Thyroid gland (tissue), 4 donors: ENCODE data around the gene PLD4.

ENCODE experiments used
- CTCF ChIP-seq, 6 experiments: fragments of 200-600 bp in 3 of 6; fragments of 450-650 bp in 3 of 6; sonication (generic) in 3 of 6; IDR thresholded peaks; one replicate each; pipeline ENCODE4 v1.5.1; 2016 to 2019; ENCODE audit warnings: antibody characterized with exemption in 6 of 6, mild to moderate bottlenecking in 2 of 6, inconsistent platforms in 1 of 6, moderate library complexity in 1 of 6
- POLR2A ChIP-seq, 2 donors: fragments of 450-650 bp; IDR thresholded peaks; one replicate each; pipeline ENCODE4 v1.6.1; 2017; ENCODE audit warnings: antibody characterized with exemption in 2 of 2, mild to moderate bottlenecking in 2 of 2, moderate library complexity in 1 of 2

- TF ChIP-seq CTCF (IDR thresholded peaks at IDR 0.05) (no peak), POLR2A (IDR thresholded peaks at IDR 0.05) (no peak)
These were observed 57.2 kb downstream of the PLD4 start for GRCh38 chr14:104981699-104982541.
